GM12874 (cell line): ENCODE data around the gene ATM.

ENCODE experiments used
- CTCF ChIP-seq: IDR thresholded peaks from 2 replicates; pipeline ENCODE4 v1.5.1; 2011; ENCODE audit warnings: low read depth, mild to moderate bottlenecking, control low read depth, low read length, moderate library complexity; ENCODE audit not compliant: insufficient read depth

The ATM gene

GRCh38 chr11:108210441-108210840, 12.4 kb upstream of the ATM start:
- no peak for TF ChIP-seq CTCF

GRCh38 chr11:108213784-108214183, 9.1 kb upstream of the ATM start:
- no peak for TF ChIP-seq CTCF

- no peak for TF ChIP-seq CTCF
Observed at GRCh38 chr11:108216988-108217387, 5.9 kb upstream of the ATM start.

- TF ChIP-seq CTCF = no peak
Observed at GRCh38 chr11:108218455-108218854, 4.4 kb upstream of the ATM start.

GRCh38 chr11:108218912-108219783, 3.7 kb upstream of the ATM start:
- no peak for TF ChIP-seq CTCF

GRCh38 chr11:108220721-108221336, 2.0 kb upstream of the ATM start:
- no peak for TF ChIP-seq CTCF

GRCh38 chr11:108221371-108221770, 1.5 kb upstream of the ATM start:
- no peak for TF ChIP-seq CTCF
